ENCODE results near the gene GPR158.

The GPR158 gene

GRCh38 chr10:25384618-25385017, 209.8 kb downstream of the GPR158 start:
- Histone ChIP-seq H3K4me1 (ENCODE audit: insufficient read depth, low read length) (no peaks in the 10 kb centered on the region), H3K79me2 (ENCODE audit: insufficient read depth, low read length) (no peaks in the 10 kb centered on the region), H3K27ac (ENCODE audit: low read length) (no peak overlapping the region)

GRCh38 chr10:25388188-25388861, 213.5 kb downstream of the GPR158 start:
- no peak overlapping the region for H3K9ac ChIP-seq (ENCODE audit: low read depth, low read length)
- no peaks in the 10 kb centered on the region for H4K20me1 ChIP-seq (ENCODE audit: insufficient read depth, low read length)
- no peak overlapping the region for H3K4me2 ChIP-seq (ENCODE audit: insufficient read depth, low read length)
- no peaks in the 10 kb centered on the region for H3K27me3 ChIP-seq (ENCODE audit: insufficient read depth, low read length, poor library complexity)
- DNase-seq (no peak), ATAC-seq (ENCODE audit: insufficient read depth, low read depth) (no peak)
- TF ChIP-seq EZH2 (IDR thresholded peaks at IDR 0.05; ENCODE audit: borderline replicate concordance, low read depth, low read length, severe bottlenecking) (no peak), CTCF (IDR thresholded peaks at IDR 0.05; ENCODE audit: borderline replicate concordance, extremely low read depth, low read length, poor library complexity, severe bottlenecking) (no peak)
- no peaks in the 10 kb centered on the region for H3K36me3 ChIP-seq (ENCODE audit: insufficient read depth, low read length)
- no peaks in the 10 kb centered on the region for H3K4me1 ChIP-seq (ENCODE audit: insufficient read depth, low read length)
- peaks cover 14% of the 10 kb centered on the region for H3K9me3 ChIP-seq (ENCODE audit: insufficient read depth, low read length, severe bottlenecking)
- H3K27ac ChIP-seq (ENCODE audit: low read length) = no peak overlapping the region
- H2AFZ ChIP-seq (ENCODE audit: low read depth, low read length) = no peak overlapping the region
- no peak overlapping the region for H3K4me3 ChIP-seq (ENCODE audit: low read depth in 1 of 2, low read length in 2 of 2)
- no peaks in the 10 kb centered on the region for H3K79me2 ChIP-seq (ENCODE audit: insufficient read depth, low read length)

More at GRCh38 chr10:25384618-25385017, 209.8 kb downstream of the GPR158 start:
- TF ChIP-seq EZH2 (IDR thresholded peaks at IDR 0.05; ENCODE audit: borderline replicate concordance, low read depth, low read length, severe bottlenecking) = no peak
- no peak for TF ChIP-seq CTCF (IDR thresholded peaks at IDR 0.05; ENCODE audit: borderline replicate concordance, extremely low read depth, low read length, poor library complexity, severe bottlenecking)
- DNase-seq (no peak), ATAC-seq (ENCODE audit: insufficient read depth, low read depth) (no peak)
- no peak overlapping the region for H3K9ac ChIP-seq (ENCODE audit: low read depth, low read length)
- no peaks in the 10 kb centered on the region for H3K36me3 ChIP-seq (ENCODE audit: insufficient read depth, low read length)
- H3K27me3 ChIP-seq (ENCODE audit: insufficient read depth, low read length, poor library complexity) = no peaks in the 10 kb centered on the region
- no peak overlapping the region for H3K4me3 ChIP-seq (ENCODE audit: low read depth in 1 of 2, low read length in 2 of 2)
- H2AFZ ChIP-seq (ENCODE audit: low read depth, low read length) = no peak overlapping the region
- H3K9me3 ChIP-seq (ENCODE audit: insufficient read depth, low read length, severe bottlenecking) = peaks cover 6% of the 10 kb centered on the region
- H4K20me1 ChIP-seq (ENCODE audit: insufficient read depth, low read length) = no peaks in the 10 kb centered on the region
- H3K4me2 ChIP-seq (ENCODE audit: insufficient read depth, low read length) = no peak overlapping the region

GRCh38 chr10:25388862-25389206, 214.0 kb downstream of the GPR158 start:
- Histone ChIP-seq H2AFZ (ENCODE audit: low read depth, low read length) (no peak overlapping the region), H3K79me2 (ENCODE audit: insufficient read depth, low read length) (no peaks in the 10 kb centered on the region), H4K20me1 (ENCODE audit: insufficient read depth, low read length) (no peaks in the 10 kb centered on the region), H3K27ac (ENCODE audit: low read length) (no peak overlapping the region), H3K9ac (ENCODE audit: low read depth, low read length) (no peak overlapping the region), H3K4me3 (ENCODE audit: low read depth in 1 of 2, low read length in 2 of 2) (no peak overlapping the region), H3K27me3 (ENCODE audit: insufficient read depth, low read length, poor library complexity) (no peaks in the 10 kb centered on the region), H3K36me3 (ENCODE audit: insufficient read depth, low read length) (no peaks in the 10 kb centered on the region), H3K4me2 (ENCODE audit: insufficient read depth, low read length) (no peak overlapping the region), H3K4me1 (ENCODE audit: insufficient read depth, low read length) (no peaks in the 10 kb centered on the region), H3K9me3 (ENCODE audit: insufficient read depth, low read length, severe bottlenecking) (peaks cover 14% of the 10 kb centered on the region)
- ATAC-seq (ENCODE audit: insufficient read depth, low read depth) (no peak), DNase-seq (no peak)
- TF ChIP-seq EZH2 (IDR thresholded peaks at IDR 0.05; ENCODE audit: borderline replicate concordance, low read depth, low read length, severe bottlenecking) (no peak), CTCF (IDR thresholded peaks at IDR 0.05; ENCODE audit: borderline replicate concordance, extremely low read depth, low read length, poor library complexity, severe bottlenecking) (no peak)
